Neuronal stem cell (in vitro differentiated cells): ENCODE results near the gene SMPD1.

Source experiments
- DNase-seq: peaks from one replicate; pipeline ENCODE4 v3.0.0-alpha.2; 2013; ENCODE audit warnings: low spot score
- H2AFZ ChIP-seq: one replicate; pipeline ENCODE4 v1.6.1; 2013; ENCODE audit warnings: mild to moderate bottlenecking, low read length, inconsistent platforms
- H2AK5ac ChIP-seq: 2 replicates; pipeline ENCODE4 v1.6.1; 2013; ENCODE audit warnings: low read depth, mild to moderate bottlenecking, inconsistent platforms, low read length, moderate library complexity, mixed read lengths
- H2BK120ac ChIP-seq: 2 replicates; pipeline ENCODE4 v1.6.1; 2013; ENCODE audit warnings: low read depth, mild to moderate bottlenecking, inconsistent platforms, low read length, moderate library complexity, mixed read lengths
- H2BK12ac ChIP-seq: one replicate; pipeline ENCODE4 v1.6.1; 2013; ENCODE audit warnings: low read length, inconsistent platforms
- H2BK15ac ChIP-seq: 2 replicates; pipeline ENCODE4 v1.6.1; 2013; ENCODE audit warnings: mild to moderate bottlenecking, low read length, inconsistent platforms, mixed read lengths
- H2BK5ac ChIP-seq: one replicate; pipeline ENCODE4 v1.6.1; 2013; ENCODE audit warnings: inconsistent platforms, mild to moderate bottlenecking, low read length, moderate library complexity
- H3K14ac ChIP-seq: one replicate; pipeline ENCODE4 v1.6.1; 2013; ENCODE audit warnings: low read length, inconsistent platforms
- H3K18ac ChIP-seq: 2 replicates; pipeline ENCODE4 v1.6.1; 2013; ENCODE audit warnings: low read length, inconsistent platforms
- H3K23ac ChIP-seq: 2 replicates; pipeline ENCODE4 v1.6.1; 2013; ENCODE audit warnings: low read depth, mild to moderate bottlenecking, mixed read lengths, low read length, inconsistent platforms; ENCODE audit not compliant: poor library complexity
- H3K27ac ChIP-seq: replicated peaks from 3 replicates; pipeline ENCODE4 v1.5.1; 2013; ENCODE audit warnings: low read length, inconsistent platforms
- H3K27me3 ChIP-seq, 3 experiments: 2 replicates each; pipeline ENCODE4 v1.6.1; 2013; ENCODE audit warnings: low read length in 3 of 3, mild to moderate bottlenecking in 2 of 3, inconsistent platforms in 1 of 3, low read depth in 1 of 3, mixed read lengths in 1 of 3, moderate library complexity in 1 of 3; ENCODE audit not compliant: control insufficient read depth in 3 of 3, insufficient read depth in 3 of 3
- H3K36me3 ChIP-seq, 2 donors: replicated peaks in 1 of 2; 2 replicates each; pipeline ENCODE4 v1.6.1; 2013; ENCODE audit warnings: low read length in 2 of 2; ENCODE audit not compliant: control insufficient read depth in 2 of 2, insufficient read depth in 2 of 2
- H3K4ac ChIP-seq: 2 replicates; pipeline ENCODE4 v1.6.1; 2013; ENCODE audit warnings: inconsistent platforms, mild to moderate bottlenecking, low read length, moderate library complexity
- H3K4me1 ChIP-seq, 2 donors: 1 replicate in 1 of 2; 2 replicates in 1 of 2; pipeline ENCODE4 v1.6.1; 2013; ENCODE audit warnings: low read length in 2 of 2, low read depth in 1 of 2; ENCODE audit not compliant: control insufficient read depth in 2 of 2, insufficient read depth in 1 of 2
- H3K4me2 ChIP-seq: one replicate; pipeline ENCODE4 v1.6.1; 2013; ENCODE audit warnings: mild to moderate bottlenecking, low read length, inconsistent platforms; ENCODE audit not compliant: insufficient read depth, poor library complexity, severe bottlenecking
- H3K4me3 ChIP-seq, 2 donors: 2 replicates each; pipeline ENCODE4 v1.5.1; 2013; ENCODE audit warnings: low read length in 2 of 2, mild to moderate bottlenecking in 2 of 2, inconsistent platforms in 1 of 2, moderate library complexity in 1 of 2
- H3K79me1 ChIP-seq: one replicate; pipeline ENCODE4 v1.6.1; 2013; ENCODE audit warnings: low read depth, mild to moderate bottlenecking, inconsistent platforms, low read length, moderate library complexity
- H3K9ac ChIP-seq: one replicate; pipeline ENCODE4 v1.6.1; 2013; ENCODE audit warnings: mild to moderate bottlenecking, low read depth, low read length, inconsistent platforms; ENCODE audit not compliant: poor library complexity
- H3K9me3 ChIP-seq, 2 donors: replicated peaks in 1 of 2; 2 replicates each; pipeline versions ENCODE3 to v1.6.1; 2013; ENCODE audit warnings: low read length in 2 of 2, mild to moderate bottlenecking in 2 of 2, inconsistent platforms in 1 of 2, low read depth in 1 of 2, mixed read lengths in 1 of 2, moderate library complexity in 1 of 2; ENCODE audit not compliant: control insufficient read depth in 2 of 2, insufficient read depth in 1 of 2
- H4K8ac ChIP-seq: one replicate; pipeline ENCODE4 v1.6.1; 2013; ENCODE audit warnings: low read depth, mild to moderate bottlenecking, inconsistent platforms, low read length, moderate library complexity
- H4K91ac ChIP-seq: one replicate; pipeline ENCODE4 v1.6.1; 2013; ENCODE audit warnings: low read length, low read depth, mild to moderate bottlenecking, inconsistent platforms; ENCODE audit not compliant: poor library complexity
- WGBS, 2 donors: extraction: QIAGEN DNeasy Blood & Tissue Kit; methylation state at CpG; one replicate each; pipeline ENCODE4 v1.1.7; 2013; ENCODE audit warnings: missing lambda C conversion rate in 2 of 2, mixed read lengths in 1 of 2; ENCODE audit not compliant: insufficient read length in 2 of 2, insufficient replicate concordance in 1 of 2; ENCODE audit errors: extremely low coverage in 2 of 2; 5-methylcytosine and 5-hydroxymethylcytosine counted together

Gene SMPD1

GRCh38 chr11:6442441-6442840 is 52.2 kb downstream of the SMPD1 start:
- no peak overlapping the region for H3K9ac ChIP-seq
- no peak overlapping the region for H3K4ac ChIP-seq
- H4K8ac ChIP-seq = no peak overlapping the region
- H2BK12ac ChIP-seq = no peak overlapping the region
- peaks cover 2% of the 10 kb centered on the region in 2 donors for H3K4me1 ChIP-seq
- no peak overlapping the region for H3K23ac ChIP-seq
- no peak overlapping the region for H4K91ac ChIP-seq
- H2AK5ac ChIP-seq = no peak overlapping the region
- no peaks in the 10 kb centered on the region for H3K9me3 ChIP-seq
- DNase-seq = no peak
- no peaks in the 10 kb centered on the region for H3K27me3 ChIP-seq
- no peak overlapping the region for H2BK15ac ChIP-seq
- H2BK5ac ChIP-seq = no peak overlapping the region
- H3K4me3 ChIP-seq = no peak overlapping the region
- H2AFZ ChIP-seq = no peak overlapping the region
- no peak overlapping the region for H3K27ac ChIP-seq
- no peaks in the 10 kb centered on the region for H3K79me1 ChIP-seq
- no peak overlapping the region for H3K4me2 ChIP-seq
- no peaks in the 10 kb centered on the region for H3K36me3 ChIP-seq
- no peak overlapping the region for H2BK120ac ChIP-seq
- no CpG with 5 or more reads among the region's 4 CpGs for WGBS, 2 donors
- no peak overlapping the region for H3K18ac ChIP-seq
- no peak overlapping the region for H3K14ac ChIP-seq

- Histone ChIP-seq H4K91ac (no peak overlapping the region), H3K36me3 (no peaks in the 10 kb centered on the region), H3K79me1 (no peaks in the 10 kb centered on the region), H3K4me2 (no peak overlapping the region), H3K9ac (no peak overlapping the region), H4K8ac (no peak overlapping the region), H3K27me3 (no peaks in the 10 kb centered on the region), H2AK5ac (no peak overlapping the region), H2BK5ac (no peak overlapping the region), H3K4me3 (no peak overlapping the region), H3K14ac (no peak overlapping the region), H2BK12ac (no peak overlapping the region), H2AFZ (no peak overlapping the region), H2BK120ac (no peak overlapping the region), H3K9me3 (no peaks in the 10 kb centered on the region), H3K27ac (no peak overlapping the region), H3K23ac (no peak overlapping the region), H2BK15ac (no peak overlapping the region), H3K4me1 (no peaks in the 10 kb centered on the region), H3K18ac (no peak overlapping the region), H3K4ac (no peak overlapping the region)
- no CpG with 5 or more reads among the region's 5 CpGs for WGBS, 2 donors
- peak; percentile 31 for DNase-seq
Measured at GRCh38 chr11:6443269-6444003, 53.2 kb downstream of the SMPD1 start.
